K562 (cell line): ENCODE measurements around the gene OSCP1. TPM values are rescaled to one million over a fixed set of nuclear protein-coding genes. Genes with fewer than 3 reads are reported as not detected.

ENCODE experiments used
- ATAC-seq: fragments of 200-7000 bp; cut with Tn5 transposase; 3 replicates; pipeline ENCODE4 v1.9.1; 2020; ENCODE audit warnings: moderate library complexity
- BruUV-seq: library from RNA; stranded (reverse); fragments of 400-500 nt; replicated peaks from 2 replicates; lab custom pipeline; 2021; lab: Mats Ljungman, UMichigan
- CTCF ChIA-PET: fragments of 300-600 bp; formaldehyde crosslinking; extraction: SDS; loops from one replicate; lab custom pipeline; 2021; ENCODE audit warnings: low intra/inter-chr PET ratio; lab: Yijun Ruan, JAX
- POLR2A ChIA-PET: fragments of 300-600, 350-650 bp; sonication (Branson Sonifier 250); formaldehyde crosslinking; extraction: SDS; loops from one replicate; lab custom pipeline; 2021; ENCODE audit warnings: antibody characterized with exemption, inconsistent platforms; lab: Yijun Ruan, JAX
- DNase-seq, 4 experiments: peaks; one replicate each; pipeline versions ENCODE4 v3.0.0 to v3.0.0-alpha.2; 2011 to 2018; ENCODE audit warnings: low spot score in 3 of 4, mixed read lengths in 3 of 4; ENCODE audit errors: extremely low read depth in 1 of 4
- FAIRE-seq: peaks from 2 replicates; lab custom pipeline; 2011; peaks lifted over from hg19 to GRCh38; lab: Jason Lieb, UNC
- H2AFZ ChIP-seq: 2 replicates; pipeline ENCODE4 v1.6.0; 2011; ENCODE audit warnings: low read depth, low read length, control low read depth, inconsistent platforms
- H3K27ac ChIP-seq: fragments of 200-600 bp; 3 replicates; pipeline ENCODE4 v1.8.0; 2011; ENCODE audit warnings: low read depth, mild to moderate bottlenecking, control low read depth, inconsistent platforms, low read length, moderate library complexity, mixed read lengths; ENCODE audit errors: extremely low read depth
- H3K27me3 ChIP-seq, 2 experiments: fragments of 300-600 bp in 1 of 2; 2 replicates in 1 of 2; 3 replicates in 1 of 2; pipeline versions ENCODE4 v1.6.0 to v1.8.0; 2011; ENCODE audit warnings: inconsistent platforms in 2 of 2, low read length in 2 of 2, mild to moderate bottlenecking in 1 of 2, mixed read lengths in 1 of 2, moderate library complexity in 1 of 2; ENCODE audit not compliant: control insufficient read depth in 2 of 2, insufficient read depth in 2 of 2
- H3K36me3 ChIP-seq: fragments of 300-600 bp; 3 replicates; pipeline ENCODE4 v1.8.0; 2011; ENCODE audit warnings: mild to moderate bottlenecking, low read length, inconsistent platforms; ENCODE audit not compliant: control insufficient read depth, insufficient read depth
- H3K4me1 ChIP-seq, 2 experiments: fragments of 200-600 bp in 1 of 2; replicated peaks in 1 of 2; 2 replicates in 1 of 2; 3 replicates in 1 of 2; pipeline versions ENCODE4 v1.5.1 to v1.8.0; 2011; ENCODE audit warnings: inconsistent platforms in 2 of 2, low read length in 2 of 2, mild to moderate bottlenecking in 1 of 2, mixed read lengths in 1 of 2, moderate library complexity in 1 of 2; ENCODE audit not compliant: control insufficient read depth in 2 of 2, insufficient read depth in 2 of 2
- H3K4me2 ChIP-seq: 2 replicates; pipeline ENCODE4 v1.6.1; 2011; ENCODE audit warnings: low read length, control low read depth, inconsistent platforms, mixed read lengths; ENCODE audit not compliant: insufficient read depth
- H3K4me3 ChIP-seq: fragments of 200-600 bp; sonication (generic), shearing (Covaris generic); 2 replicates; pipeline ENCODE4 v1.5.1; 2016; ENCODE audit warnings: control low read depth, inconsistent platforms
- H3K79me2 ChIP-seq: fragments of 200-600 bp; 3 replicates; pipeline ENCODE4 v1.8.0; 2011; ENCODE audit warnings: low read length, inconsistent platforms; ENCODE audit not compliant: control insufficient read depth, insufficient read depth
- H3K9ac ChIP-seq, 2 experiments: 2 replicates each; pipeline versions ENCODE4 v1.6.0 to v1.6.1; 2011; ENCODE audit warnings: low read depth in 2 of 2, low read length in 2 of 2, control low read depth in 1 of 2, inconsistent platforms in 1 of 2, mild to moderate bottlenecking in 1 of 2, mixed read lengths in 1 of 2; ENCODE audit not compliant: insufficient read depth in 1 of 2
- H3K9me1 ChIP-seq: one replicate; pipeline ENCODE4 v1.6.0; 2011; ENCODE audit warnings: inconsistent platforms, mild to moderate bottlenecking, low read length, moderate library complexity; ENCODE audit not compliant: control insufficient read depth, insufficient read depth
- H3K9me3 ChIP-seq: replicated peaks from 2 replicates; pipeline ENCODE4 v1.5.1; 2011; ENCODE audit warnings: low read depth, low read length, inconsistent platforms; ENCODE audit not compliant: control insufficient read depth, insufficient read depth
- H4K20me1 ChIP-seq: replicated peaks from 2 replicates; pipeline ENCODE4 v1.6.1; 2011; ENCODE audit warnings: low read length, inconsistent platforms, mixed read lengths; ENCODE audit not compliant: control insufficient read depth, insufficient read depth
- ATF1 ChIP-seq, 2 experiments: fragments of 450-650 bp in 1 of 2; IDR thresholded peaks; 2 replicates each; pipeline ENCODE4 v1.6.1; 2016; ENCODE audit warnings: missing compliant biosample characterization in 1 of 2, missing genetic modification characterization in 1 of 2
- BMI1 ChIP-seq: fragments of 150-350 bp; IDR thresholded peaks from 2 replicates; pipeline ENCODE4 v1.6.1; 2014; ENCODE audit warnings: low read length
- FOS ChIP-seq: IDR thresholded peaks from 3 replicates; pipeline ENCODE4 v1.6.1; 2011; ENCODE audit not compliant: insufficient read length; ENCODE audit errors: extremely low read depth
- MIER1 ChIP-seq: fragments of 450-650 bp; IDR thresholded peaks from 2 replicates; pipeline ENCODE4 v1.6.1; 2016; ENCODE audit warnings: antibody characterized with exemption, mild to moderate bottlenecking, low read depth
- MTA2 ChIP-seq: fragments of 450-650 bp; IDR thresholded peaks from 2 replicates; pipeline ENCODE4 v1.6.1; 2016; ENCODE audit warnings: low read depth
- NCOA1 ChIP-seq: fragments of 450-650 bp; IDR thresholded peaks from 2 replicates; pipeline ENCODE4 v1.6.1; 2016; ENCODE audit warnings: low read depth
- NELFE ChIP-seq: IDR thresholded peaks from 2 replicates; pipeline ENCODE4 v1.6.1; 2011; ENCODE audit warnings: mild to moderate bottlenecking; ENCODE audit not compliant: insufficient read depth, insufficient read length
- PHB ChIP-seq: fragments of 250-450 bp; sonication (Bioruptor Pico); IDR thresholded peaks from 2 replicates; pipeline ENCODE4 v1.5.0; 2021
- POLR3A ChIP-seq: IDR thresholded peaks from 2 replicates; pipeline ENCODE4 v1.6.1; 2011; ENCODE audit warnings: borderline replicate concordance, mild to moderate bottlenecking, moderate library complexity; ENCODE audit not compliant: insufficient read length, insufficient read depth; ENCODE audit errors: extremely low read depth
- PTTG1 ChIP-seq: fragments of 450-650 bp; IDR thresholded peaks from 2 replicates; pipeline ENCODE4 v1.6.1; 2016; ENCODE audit warnings: low read depth, mild to moderate bottlenecking, missing genetic modification characterization, missing compliant biosample characterization
- RB1 ChIP-seq: fragments of 450-650 bp; IDR thresholded peaks from 2 replicates; pipeline ENCODE4 v1.6.1; 2017; ENCODE audit warnings: low read depth, mild to moderate bottlenecking
- SLC30A9 ChIP-seq: fragments of 250-450 bp; sonication (Bioruptor Pico); IDR thresholded peaks from 2 replicates; pipeline ENCODE4 v1.8.0; 2022; ENCODE audit warnings: mild to moderate bottlenecking, moderate library complexity
- TEAD2 ChIP-seq: fragments of 450-650 bp; IDR thresholded peaks from 2 replicates; pipeline ENCODE4 v1.6.1; 2016; ENCODE audit warnings: missing genetic modification characterization, control low read depth, missing compliant biosample characterization
- ZBTB7A ChIP-seq: IDR thresholded peaks from 2 replicates; pipeline ENCODE4 v1.6.1; 2011; ENCODE audit warnings: low read depth, mild to moderate bottlenecking, low read length, moderate library complexity, borderline replicate concordance; ENCODE audit not compliant: control insufficient read depth
- ZFP30 ChIP-seq: fragments of 250-450 bp; sonication (Bioruptor Pico); IDR thresholded peaks from 2 replicates; pipeline ENCODE4 v1.8.0; 2022; ENCODE audit warnings: moderate library complexity, mild to moderate bottlenecking, inconsistent platforms, borderline replicate concordance
- ZNF232 ChIP-seq: sonication (generic); formaldehyde crosslinking; IDR thresholded peaks from 2 replicates; pipeline ENCODE4 v1.8.0; 2022; ENCODE audit warnings: mild to moderate bottlenecking, missing genetic modification reagents
- ZNF431 ChIP-seq: sonication (generic); formaldehyde crosslinking; IDR thresholded peaks from 2 replicates; pipeline ENCODE4 v1.8.0; 2022; ENCODE audit warnings: mild to moderate bottlenecking, missing genetic modification reagents
- ZNF436 ChIP-seq: fragments of 250-450, 450-650 bp; sonication (Bioruptor Pico); formaldehyde crosslinking; IDR thresholded peaks from 2 replicates; pipeline ENCODE4 v1.7.0; 2020; ENCODE audit warnings: mild to moderate bottlenecking
- ZNF699 ChIP-seq: fragments of 250-450 bp; sonication (Bioruptor Pico); IDR thresholded peaks from 2 replicates; pipeline ENCODE4 v1.8.0; 2021; ENCODE audit warnings: mild to moderate bottlenecking, moderate library complexity; ENCODE audit not compliant: insufficient replicate concordance
- ZNF780A ChIP-seq: fragments of 250-450 bp; sonication (Bioruptor Pico); IDR thresholded peaks from 2 replicates; pipeline ENCODE4 v1.5.0; 2021; ENCODE audit warnings: mild to moderate bottlenecking
- WGBS: fragments of 100-300 bp; shearing (Covaris generic); methylation state at CpG from one replicate; pipeline ENCODE4 v1.1.6; 2016; ENCODE audit warnings: low coverage, mixed read lengths; ENCODE audit not compliant: insufficient coverage; ENCODE audit errors: missing lambda C conversion rate; 5-methylcytosine and 5-hydroxymethylcytosine counted together
- in situ Hi-C: fragments of 300-500 bp; cut with MboI; formaldehyde crosslinking; loops from 4 replicates; pipeline ENCODE4 v1.15.0; 2018; ENCODE audit warnings: inconsistent platforms, mixed read lengths
- intact Hi-C: fragments of 100-400 bp; cut with micrococcal nuclease; formaldehyde crosslinking; loops from 2 replicates; pipeline ENCODE4 v1.14.2; 2022
- polyA plus RNA-seq, 8 experiments: library from polyadenylated mRNA; depleted of rRNA in 4 of 8; stranded (reverse) in 5 of 8; unstranded in 3 of 8; fragments of >200 nt; fragmentation: Nextera tagmentation in 2 of 8; fragmentation: Illumina TruSeq in 1 of 8; extraction: Ambion mirVana in 2 of 8; extraction: Trizol in 1 of 8; gene quantifications; 2 replicates each; pipeline versions ENCODE4 v1.2.1 to v1.2.3, GENCODE V29; 2011 to 2014; ENCODE audit warnings: inconsistent platforms in 1 of 8, missing spikeins in 1 of 8
- total RNA-seq, 7 experiments: library from RNA; depleted of rRNA in 6 of 7; stranded (reverse); fragments of >200 nt in 6 of 7; fragmentation: Illumina TruSeq in 2 of 7; extraction: Trizol in 2 of 7; gene quantifications; 2 replicates each; pipeline versions ENCODE4 v1.2.1 to v1.2.3, GENCODE V29; 2011 to 2021; ENCODE audit warnings: low replicate concordance in 1 of 7
- TF ChIP-seq, protein P1 (sequence below): sonication (generic); formaldehyde crosslinking; IDR thresholded peaks from 2 replicates; pipeline ENCODE4 v1.8.0; 2022; ENCODE audit warnings: mild to moderate bottlenecking, missing genetic modification reagents

The OSCP1 gene
- total and polyA plus RNA-seq, 9 of the 15 experiments (the other 6 are each of a cell fraction or from before 2014, with no cell fraction given), result 0.15 to 0.40 (median 0.33) TPM; not detected in 5

DNA sequence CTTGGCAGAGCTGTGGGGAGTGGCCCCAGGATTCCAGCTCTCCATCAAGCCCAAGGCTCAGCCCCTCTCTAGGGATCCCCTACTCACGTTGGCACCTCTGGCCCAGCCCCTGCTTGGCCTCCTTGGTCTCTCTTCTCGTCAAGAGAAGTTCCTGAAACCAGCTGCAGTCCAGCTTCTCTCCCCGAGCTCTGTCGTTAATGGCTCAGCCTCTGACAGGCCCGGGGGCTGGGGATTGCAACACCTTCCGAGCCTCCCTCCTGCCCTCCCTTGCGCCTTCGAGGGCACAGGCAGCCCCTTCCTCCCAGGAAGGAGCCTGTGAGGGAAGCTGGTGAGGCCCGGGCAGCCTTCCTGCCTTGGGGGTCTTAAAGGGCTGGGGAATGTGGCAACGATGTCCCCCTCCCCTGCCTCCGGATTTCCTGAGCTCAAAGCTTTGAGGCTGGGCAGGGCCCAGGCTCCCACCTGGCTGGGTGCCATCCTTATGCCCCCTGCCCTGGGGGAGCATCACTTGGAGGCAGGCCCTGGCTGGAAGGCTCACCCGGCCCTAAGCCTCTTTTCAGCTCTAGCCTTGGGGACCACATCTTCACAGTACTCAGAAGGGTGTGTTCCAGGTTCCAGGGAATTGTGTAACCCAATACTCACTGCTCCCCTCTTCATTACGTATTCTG is 32.6 kb upstream of the OSCP1 start, which contains the start of gene CSF3R (continued):
- TF ChIP-seq ATF1 (CRISPR knock-in tag; IDR thresholded peaks at IDR 0.05) (no peak), ATF1 (tag; IDR thresholded peaks at IDR 0.05) (no peak), POLR3A (no peak)
- TF ChIP-seq, all 486 proteins: peak for 4

DNA sequence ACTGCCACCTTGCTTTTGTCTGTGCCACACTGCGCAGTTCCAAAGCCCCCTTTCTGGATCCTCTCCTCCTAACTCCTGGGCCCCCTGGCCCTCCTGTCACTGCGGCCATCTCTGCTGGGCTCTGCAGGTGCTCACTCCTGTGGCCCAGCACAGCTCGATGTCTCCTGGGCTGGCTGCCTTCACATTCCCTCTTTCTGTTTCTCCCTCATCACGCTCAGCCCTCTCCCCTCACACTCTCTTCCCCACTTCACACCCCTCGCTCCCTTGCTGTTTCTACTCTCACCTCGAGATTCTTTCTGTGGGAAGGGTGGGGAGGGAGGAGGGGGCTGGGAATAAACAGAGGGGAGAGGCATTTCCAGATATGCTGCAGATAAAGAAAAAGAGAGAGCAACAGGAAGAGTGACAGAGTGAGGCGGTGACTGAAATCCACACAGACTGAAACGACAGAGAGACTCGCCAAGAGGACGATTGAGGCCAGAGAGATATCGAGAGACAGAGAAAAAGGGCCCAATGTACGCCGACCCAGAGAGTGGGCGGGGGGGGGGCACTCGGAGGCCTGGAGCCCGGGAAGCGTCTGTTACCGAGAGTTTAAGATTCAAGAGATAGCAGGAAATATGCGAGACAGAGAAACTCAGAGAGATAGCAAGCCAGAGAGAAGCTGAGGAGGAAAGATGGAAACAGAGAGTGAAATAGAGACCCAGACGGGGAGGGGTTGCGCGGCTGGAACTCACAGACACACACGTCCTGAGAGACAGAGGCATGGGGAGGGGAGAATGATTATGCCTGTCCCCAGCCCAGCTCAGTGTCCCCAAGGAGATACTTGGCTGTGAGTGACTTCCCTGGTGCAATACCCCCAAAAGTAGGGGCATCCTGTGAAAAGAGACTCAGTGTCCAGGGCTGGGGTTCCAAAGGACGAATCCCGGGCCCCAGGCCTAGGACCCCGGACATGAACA is 31.8 kb upstream of the OSCP1 start:
- Histone ChIP-seq H3K4me1 (peaks cover 31 to 39% of the 10 kb centered on the region in 2 experiments), H3K27me3 (no peaks in the 10 kb centered on the region), H3K36me3 (no peaks in the 10 kb centered on the region), H3K9me1 (no peaks in the 10 kb centered on the region), H3K79me2 (no peaks in the 10 kb centered on the region), H3K4me3 (no peak overlapping the region), H3K27ac (peak overlapping the region; percentile 1; the same call in 2 of the 3 replicates), H3K9me3 (no peaks in the 10 kb centered on the region), H2AFZ (peak overlapping the region; percentile 89), H4K20me1 (no peaks in the 10 kb centered on the region), H3K9ac (peak overlapping the region; percentile 4 to 85; a peak in 3 of 4 replicates), H3K4me2 (peak overlapping the region; percentile 48)
- ATAC-seq, result peak; percentile 52
- no TSS peak for BruUV-seq
- in situ Hi-C loops (no loop called here), intact Hi-C loops (no loop called here)
- POLR2A ChIA-PET, result interaction anchor here (0.6 to 2.5 kb wide), 6 partner anchors 10 to 73 kb away, joined by 3 to 14 read pairs (median 4); partner anchors contain the start of gene MRPS15
- CTCF ChIA-PET, result no interaction called here
- FAIRE-seq, result no peak
- WGBS, result 22% methylated on average over 24 of the region's 26 CpGs
- peak; percentile 53 to 63 (median 58) for DNase-seq
- no peak for TF ChIP-seq ZNF780A (CRISPR knock-in tag)
- TF ChIP-seq PTTG1 (tag), result no peak
- no peak for TF ChIP-seq NCOA1
- no peak for TF ChIP-seq NELFE
- no peak for TF ChIP-seq ZNF436 (CRISPR knock-in tag)
- no peak for TF ChIP-seq ZNF699 (CRISPR knock-in tag)
- no peak for TF ChIP-seq FOS
- TF ChIP-seq ZNF431 (CRISPR knock-in tag), result no peak
- no peak for TF ChIP-seq MTA2
- TF ChIP-seq ZBTB7A, result 0 out of 2 replicates have a peak, but pooled peaks have one; percentile 2
- no peak for TF ChIP-seq ZFP30 (CRISPR knock-in tag)
- no peak for TF ChIP-seq TEAD2
- no peak for TF ChIP-seq MIER1
- no peak for TF ChIP-seq BMI1
- TF ChIP-seq PHB (CRISPR knock-in tag), result no peak
- TF ChIP-seq, protein P1, sequence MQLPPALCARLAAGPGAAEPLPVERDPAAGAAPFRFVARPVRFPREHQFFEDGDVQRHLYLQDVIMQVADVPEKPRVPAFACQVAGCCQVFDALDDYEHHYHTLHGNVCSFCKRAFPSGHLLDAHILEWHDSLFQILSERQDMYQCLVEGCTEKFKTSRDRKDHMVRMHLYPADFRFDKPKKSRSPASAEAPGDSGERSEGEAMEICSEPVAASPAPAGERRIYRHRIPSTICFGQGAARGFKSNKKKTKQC (CRISPR knock-in tag), result no peak
- no peak for TF ChIP-seq SLC30A9 (CRISPR knock-in tag)
- 0 out of 2 replicates have a peak, but pooled peaks have one; percentile 5 for TF ChIP-seq RB1
- no peak for TF ChIP-seq ZNF232 (CRISPR knock-in tag)
